C4-2B (cell line): ENCODE measurements around the gene SCARB1.

ENCODE experiments used
- ZFX ChIP-seq: fragments of 450-650 bp; IDR thresholded peaks from 2 replicates; pipeline ENCODE4 v1.6.1; 2017
- TF ChIP-seq, protein P1 (sequence below): fragments of 450-650 bp; conservative IDR thresholded peaks from 2 replicates; pipeline ENCODE4 v1.5.1; 2017; ENCODE audit warnings: mild to moderate bottlenecking

DNA sequence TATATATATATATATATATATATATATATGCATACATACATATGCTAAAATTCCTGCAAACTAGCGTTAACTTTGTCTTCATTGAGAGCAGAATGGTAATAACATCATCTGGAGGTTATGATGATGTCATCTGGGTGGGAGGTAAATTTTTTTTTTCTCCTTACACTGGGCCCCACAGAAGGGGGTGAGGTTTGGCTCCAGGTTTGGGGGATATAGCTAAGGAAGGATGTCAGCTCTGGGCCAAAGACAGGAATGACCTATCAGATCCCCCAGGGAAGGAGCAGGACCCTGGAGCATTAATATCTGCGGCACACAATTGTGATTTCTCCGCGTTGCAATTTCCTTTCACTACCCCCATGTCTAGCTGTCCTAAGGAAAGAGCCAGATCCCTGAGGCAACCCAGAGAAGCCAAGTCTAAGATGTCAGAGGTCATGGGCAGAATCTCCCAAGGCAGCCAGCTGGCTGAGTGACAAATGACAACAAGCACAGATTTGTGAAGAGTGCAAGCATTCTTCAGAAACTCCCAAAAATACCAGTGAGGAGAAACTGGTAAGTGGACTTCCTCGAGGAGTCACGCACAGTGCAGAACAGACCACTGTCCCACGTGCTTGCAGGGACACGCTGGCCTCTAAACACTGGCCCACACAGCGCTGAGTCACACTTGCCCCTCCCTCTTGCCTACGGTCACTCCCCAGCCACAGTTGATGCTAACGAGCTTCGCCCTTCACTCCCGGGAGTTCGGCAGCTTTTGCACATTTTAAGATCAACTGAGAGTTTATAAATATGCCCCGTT, 40.8 kb upstream of the SCARB1 start:
- TF ChIP-seq, protein P1, sequence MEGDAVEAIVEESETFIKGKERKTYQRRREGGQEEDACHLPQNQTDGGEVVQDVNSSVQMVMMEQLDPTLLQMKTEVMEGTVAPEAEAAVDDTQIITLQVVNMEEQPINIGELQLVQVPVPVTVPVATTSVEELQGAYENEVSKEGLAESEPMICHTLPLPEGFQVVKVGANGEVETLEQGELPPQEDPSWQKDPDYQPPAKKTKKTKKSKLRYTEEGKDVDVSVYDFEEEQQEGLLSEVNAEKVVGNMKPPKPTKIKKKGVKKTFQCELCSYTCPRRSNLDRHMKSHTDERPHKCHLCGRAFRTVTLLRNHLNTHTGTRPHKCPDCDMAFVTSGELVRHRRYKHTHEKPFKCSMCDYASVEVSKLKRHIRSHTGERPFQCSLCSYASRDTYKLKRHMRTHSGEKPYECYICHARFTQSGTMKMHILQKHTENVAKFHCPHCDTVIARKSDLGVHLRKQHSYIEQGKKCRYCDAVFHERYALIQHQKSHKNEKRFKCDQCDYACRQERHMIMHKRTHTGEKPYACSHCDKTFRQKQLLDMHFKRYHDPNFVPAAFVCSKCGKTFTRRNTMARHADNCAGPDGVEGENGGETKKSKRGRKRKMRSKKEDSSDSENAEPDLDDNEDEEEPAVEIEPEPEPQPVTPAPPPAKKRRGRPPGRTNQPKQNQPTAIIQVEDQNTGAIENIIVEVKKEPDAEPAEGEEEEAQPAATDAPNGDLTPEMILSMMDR, result no peak
- no peak for TF ChIP-seq ZFX
